ENCODE measurements around the gene ABCC2.

The ABCC2 gene

GRCh38 chr10:99806091-99806490, 23.7 kb downstream of the ABCC2 start:
- no peak for DNase-seq (ENCODE audit: low spot score)
- H3K27ac ChIP-seq: no peak overlapping the region
- TF ChIP-seq CTCF (IDR thresholded peaks at IDR 0.05): no peak
- H3K4me3 ChIP-seq: no peak overlapping the region

GRCh38 chr10:99807786-99808185, 25.3 kb downstream of the ABCC2 start:
- no peak for DNase-seq (ENCODE audit: low spot score)
- no peak overlapping the region for H3K4me3 ChIP-seq
- TF ChIP-seq CTCF (IDR thresholded peaks at IDR 0.05): no peak
- H3K27ac ChIP-seq: no peak overlapping the region

GRCh38 chr10:99808270-99808669, 25.8 kb downstream of the ABCC2 start:
- TF ChIP-seq CTCF (IDR thresholded peaks at IDR 0.05): no peak
- no peak for DNase-seq (ENCODE audit: low spot score)
- Histone ChIP-seq H3K27ac (no peak overlapping the region), H3K4me3 (no peak overlapping the region)

GRCh38 chr10:99809481-99809880, 27.0 kb downstream of the ABCC2 start:
- DNase-seq (ENCODE audit: low spot score): no peak
- peak overlapping the region in 1 of 2 donors; percentile 72 for H3K27ac ChIP-seq
- TF ChIP-seq CTCF (IDR thresholded peaks at IDR 0.05): no peak
- no peak overlapping the region for H3K4me3 ChIP-seq

- peak overlapping the region in 1 of 2 donors; percentile 72 for H3K27ac ChIP-seq
- no peak for DNase-seq (ENCODE audit: low spot score)
- no peak overlapping the region for H3K4me3 ChIP-seq
- no peak for TF ChIP-seq CTCF (IDR thresholded peaks at IDR 0.05)
Measured at GRCh38 chr10:99809931-99810615, 27.6 kb downstream of the ABCC2 start.

- no peak for DNase-seq (ENCODE audit: low spot score)
- H3K27ac ChIP-seq: no peak overlapping the region
- no peak for TF ChIP-seq CTCF (IDR thresholded peaks at IDR 0.05)
- no peak overlapping the region for H3K4me3 ChIP-seq
Measured at GRCh38 chr10:99812177-99812576, 29.7 kb downstream of the ABCC2 start.

GRCh38 chr10:99814143-99814542, 31.7 kb downstream of the ABCC2 start:
- no peak for DNase-seq (ENCODE audit: low spot score)
- H3K27ac ChIP-seq: no peak overlapping the region
- no peak overlapping the region for H3K4me3 ChIP-seq
- TF ChIP-seq CTCF (IDR thresholded peaks at IDR 0.05): no peak

Measured in coronary artery (tissue), 2 donors.